GM20000 (cell line): ENCODE data around the gene SRSF7.
"Not testable (repeated sequence)": the region's sequence is repeated elsewhere in the genome, so short reads cannot be mapped to it uniquely, and the experiment has no call there.

ENCODE experiments used
- DNase-seq: peaks from one replicate; pipeline ENCODE4 v3.0.0; 2012; ENCODE audit warnings: low spot score
- TF ChIP-seq, protein P1 (sequence below): IDR thresholded peaks from 2 replicates; pipeline ENCODE4 v1.5.1; 2012; ENCODE audit warnings: mild to moderate bottlenecking, control low read depth; ENCODE audit errors: extremely low read depth, missing control alignments

SRSF7 gene

DNA sequence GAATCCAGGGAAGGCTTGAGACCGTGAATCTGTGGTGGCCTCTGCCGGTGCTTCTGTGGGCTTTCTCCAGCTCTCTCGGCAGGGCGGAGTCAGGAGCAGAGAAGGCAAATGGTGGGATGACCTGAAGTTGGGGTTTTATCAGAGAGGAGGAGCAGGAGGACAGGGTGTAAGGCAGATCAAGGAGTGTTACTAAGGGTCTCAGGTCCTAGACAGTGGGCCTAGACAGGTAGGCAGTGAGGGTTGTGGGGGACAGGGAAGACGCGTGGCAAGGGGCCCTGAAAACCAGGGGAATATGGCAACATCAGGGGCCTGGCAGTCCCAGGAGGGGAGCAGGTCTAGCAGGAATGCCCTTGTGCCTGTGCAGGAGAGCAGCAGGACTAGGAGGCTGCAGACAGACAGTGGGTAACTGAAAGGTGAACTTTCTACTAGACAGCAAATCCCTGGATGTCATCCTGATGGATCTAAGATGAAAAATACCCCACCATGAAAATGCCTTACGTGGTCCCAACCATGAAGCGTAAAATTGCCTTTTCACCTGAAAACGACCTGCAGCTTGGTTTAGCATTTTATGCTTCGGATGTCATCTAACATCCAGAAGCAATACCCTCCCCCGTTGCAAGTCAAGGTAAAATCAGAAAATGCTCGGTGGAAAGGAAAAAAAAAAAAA, 42.1 kb downstream of the SRSF7 start:
- TF ChIP-seq, protein P1, sequence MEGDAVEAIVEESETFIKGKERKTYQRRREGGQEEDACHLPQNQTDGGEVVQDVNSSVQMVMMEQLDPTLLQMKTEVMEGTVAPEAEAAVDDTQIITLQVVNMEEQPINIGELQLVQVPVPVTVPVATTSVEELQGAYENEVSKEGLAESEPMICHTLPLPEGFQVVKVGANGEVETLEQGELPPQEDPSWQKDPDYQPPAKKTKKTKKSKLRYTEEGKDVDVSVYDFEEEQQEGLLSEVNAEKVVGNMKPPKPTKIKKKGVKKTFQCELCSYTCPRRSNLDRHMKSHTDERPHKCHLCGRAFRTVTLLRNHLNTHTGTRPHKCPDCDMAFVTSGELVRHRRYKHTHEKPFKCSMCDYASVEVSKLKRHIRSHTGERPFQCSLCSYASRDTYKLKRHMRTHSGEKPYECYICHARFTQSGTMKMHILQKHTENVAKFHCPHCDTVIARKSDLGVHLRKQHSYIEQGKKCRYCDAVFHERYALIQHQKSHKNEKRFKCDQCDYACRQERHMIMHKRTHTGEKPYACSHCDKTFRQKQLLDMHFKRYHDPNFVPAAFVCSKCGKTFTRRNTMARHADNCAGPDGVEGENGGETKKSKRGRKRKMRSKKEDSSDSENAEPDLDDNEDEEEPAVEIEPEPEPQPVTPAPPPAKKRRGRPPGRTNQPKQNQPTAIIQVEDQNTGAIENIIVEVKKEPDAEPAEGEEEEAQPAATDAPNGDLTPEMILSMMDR: no peak

GRCh38 chr2:38708491-38708890, 42.7 kb downstream of the SRSF7 start:
- DNase-seq: not testable (repeated sequence)

More for the DNA sequence above, 42.1 kb downstream of the SRSF7 start:
- no peak for DNase-seq

DNA sequence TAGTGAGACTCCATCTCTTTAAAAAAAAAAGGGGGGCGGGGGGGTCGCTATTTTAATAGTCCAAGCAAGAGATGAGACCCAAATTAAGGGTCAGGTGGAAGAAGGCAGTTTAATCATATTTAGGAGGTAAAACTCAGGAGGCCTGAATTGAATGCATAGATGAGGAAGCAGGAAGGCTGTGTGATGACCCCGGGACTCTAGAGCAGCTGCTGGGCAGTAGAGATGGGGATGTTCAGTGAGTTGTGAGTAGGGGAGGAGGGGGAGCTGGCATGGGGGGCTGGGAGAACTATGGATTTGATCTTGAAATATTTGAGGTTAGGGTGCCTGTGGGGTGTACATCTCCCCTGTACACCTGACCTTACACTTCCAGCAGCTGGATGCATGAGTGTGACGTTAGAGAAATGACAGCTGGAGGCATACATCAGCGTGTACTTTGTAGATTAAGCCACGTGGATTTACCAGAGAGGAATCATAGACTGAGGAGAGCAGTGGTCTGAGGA, 44.3 kb downstream of the SRSF7 start:
- no peak for DNase-seq
- TF ChIP-seq, protein P1: no peak

DNA sequence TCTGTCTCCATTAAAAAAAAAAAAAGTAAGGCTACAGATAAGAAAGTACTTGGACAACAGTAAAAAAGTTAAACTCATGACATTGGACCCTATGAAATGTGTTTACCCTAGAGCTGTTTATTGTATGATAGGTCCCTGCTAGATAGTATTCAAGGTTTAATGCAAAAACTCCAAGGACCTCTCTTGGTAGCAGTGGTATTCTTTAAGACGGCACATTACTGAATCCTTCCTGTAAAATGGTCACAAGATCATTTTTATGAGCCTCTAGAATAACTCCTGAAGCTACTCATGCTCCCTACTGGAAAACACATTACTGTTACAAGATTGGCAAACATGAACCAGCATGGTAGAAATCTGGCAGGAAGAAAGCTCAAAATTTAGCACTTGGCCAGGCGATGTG, 46.5 kb downstream of the SRSF7 start:
- TF ChIP-seq, protein P1: no peak
- DNase-seq: no peak

- DNase-seq: not testable (repeated sequence)
These were observed 47.8 kb downstream of the SRSF7 start for GRCh38 chr2:38703336-38703735.

DNA sequence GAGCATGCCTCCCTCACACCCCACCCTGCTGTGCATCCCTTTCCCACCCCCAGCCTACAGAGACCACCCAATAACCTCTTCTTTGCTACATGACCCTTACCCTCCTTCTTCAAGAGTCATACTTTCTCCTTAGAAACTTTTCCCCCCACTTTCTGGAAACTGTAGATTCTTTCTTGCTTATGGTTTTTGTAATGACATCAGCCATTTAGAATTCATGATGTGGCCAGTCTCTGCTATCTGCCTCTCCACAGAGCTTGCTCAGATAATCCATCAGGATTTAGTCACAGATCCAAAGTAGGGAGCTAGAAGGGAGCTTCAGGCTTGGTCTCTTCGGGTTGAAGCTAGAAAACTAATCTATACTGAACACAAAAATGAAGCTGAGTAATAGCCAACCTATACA, 48.7 kb downstream of the SRSF7 start:
- DNase-seq: no peak
- TF ChIP-seq, protein P1: no peak

GRCh38 chr2:38701542-38701941, 49.6 kb downstream of the SRSF7 start:
- DNase-seq: no peak
- TF ChIP-seq, protein P1: no peak

DNA sequence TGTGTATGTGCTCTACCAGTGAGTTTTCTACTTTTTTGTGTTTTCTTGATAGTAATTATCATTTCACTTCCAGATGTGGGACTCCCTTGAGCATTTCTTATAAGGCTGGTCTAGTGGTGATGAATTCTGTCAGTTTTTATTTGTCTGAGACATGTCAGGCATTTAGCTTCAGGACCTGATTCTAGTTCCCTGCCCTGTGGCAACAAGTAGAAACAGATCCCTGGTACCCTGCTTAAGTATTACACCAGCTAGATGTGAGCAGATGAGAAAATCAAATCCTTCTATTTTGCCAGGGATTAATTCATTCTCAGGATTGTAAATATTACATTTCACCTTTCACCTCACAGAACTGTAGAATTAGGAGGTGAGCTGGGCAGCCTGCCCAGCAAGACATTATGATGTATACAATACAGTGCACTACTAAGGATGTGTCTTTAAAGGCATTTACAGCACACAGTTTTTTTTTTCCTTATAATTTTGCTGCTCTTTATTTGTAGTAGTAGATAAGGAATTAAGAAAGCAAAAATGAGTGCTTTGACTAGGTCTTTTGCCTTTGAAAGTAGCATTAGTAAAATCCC, 50.2 kb downstream of the SRSF7 start:
- TF ChIP-seq, protein P1: no peak
- no peak for DNase-seq
